Activated CD8-positive, alpha-beta memory T cell treated with anti-CD3 and anti-CD28 coated beads for 36 hours (primary cell): ENCODE measurements around the gene GRM2. TPM values are rescaled to one million over a fixed set of nuclear protein-coding genes. Genes with fewer than 3 reads are reported as not detected.

Experiments used
- CTCF ChIA-PET: fragments of 350-600 bp; sonication (Branson Sonifier 250); formaldehyde crosslinking; loops from one replicate; lab custom pipeline; 2021; ENCODE audit warnings: antibody characterized with exemption; lab: Charles Lee
- POLR2A ChIA-PET: fragments of 350-600 bp; sonication (Branson Sonifier 250); formaldehyde crosslinking; loops from one replicate; lab custom pipeline; 2021; ENCODE audit warnings: antibody characterized with exemption; lab: Charles Lee
- total RNA-seq, 2 experiments: library from RNA; stranded (reverse); gene quantifications; one replicate each; pipeline ENCODE4 v1.2.3, GENCODE V29; 2021

The GRM2 gene
- under 1 TPM; 0.11 to 0.23 TPM for total RNA-seq

DNA sequence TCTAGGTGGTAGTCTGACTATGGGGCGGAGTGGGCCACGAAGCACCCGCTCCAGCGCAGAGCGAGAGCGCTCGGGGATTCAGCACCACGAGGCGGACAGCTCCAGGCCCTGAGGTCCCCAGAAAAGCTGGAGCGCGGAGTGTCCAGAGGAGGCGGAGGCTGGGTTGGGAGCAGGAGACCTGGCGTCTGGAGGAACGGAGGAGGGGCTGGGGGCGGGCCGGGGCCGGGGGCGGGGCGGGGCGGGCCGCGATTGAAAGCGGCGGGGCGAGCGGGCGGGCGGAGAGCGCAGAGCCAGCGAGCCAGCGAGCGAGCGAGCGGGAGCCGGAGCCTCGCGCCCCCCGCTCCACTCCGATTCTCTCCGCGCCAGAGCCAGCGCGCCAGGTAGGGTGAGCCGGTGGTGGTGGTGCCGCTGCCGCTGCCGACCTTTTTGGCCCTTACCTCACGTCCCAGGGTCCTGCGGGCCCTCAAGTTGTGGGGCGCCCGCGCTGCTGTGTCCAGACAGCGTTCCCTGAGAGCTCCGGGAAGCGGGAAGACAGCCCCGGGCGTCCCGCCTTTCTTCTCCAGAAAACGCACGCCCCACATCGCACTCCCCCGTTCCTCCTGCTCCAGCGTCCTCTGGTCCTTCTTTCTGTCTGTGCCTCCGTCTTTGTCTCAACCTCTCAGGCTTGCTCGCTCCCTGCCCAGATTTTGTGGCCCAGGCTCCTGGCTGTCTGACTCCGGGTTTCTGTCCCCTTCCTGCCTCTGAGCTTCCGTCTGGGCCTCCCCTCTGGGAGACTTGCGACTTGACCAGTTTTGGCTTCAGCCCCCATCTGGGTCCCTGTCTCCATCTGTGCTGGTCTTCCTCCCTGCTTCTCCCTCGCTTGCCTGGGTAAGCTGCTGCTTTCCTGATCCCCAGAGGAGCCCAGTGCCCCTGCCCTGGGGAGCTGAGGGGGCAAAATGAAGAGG lies at the start of gene GRM2:
GRM2 (plus strand) TSS at position 281 of the 944 bp plus-strand sequence. CDS start 1,916 bp downstream, outside the sequence.
- CTCF ChIA-PET = interaction anchor here (1.0 kb wide), 1 partner anchor 13 kb away, joined by 3 read pairs; no protein-coding TSS in a partner anchor
- POLR2A ChIA-PET = interaction anchor here (0.6 kb wide), 1 partner anchor 186 kb away, joined by 3 read pairs; no protein-coding TSS in a partner anchor

- ChIA-PET CTCF (interaction anchor here (1.0 kb wide), 1 partner anchor 25 kb away, joined by 3 read pairs; no protein-coding TSS in a partner anchor), POLR2A (no interaction called here)
Measured at GRCh38 chr3:51657234-51657633, 49.6 kb upstream of the GRM2 start.

GRCh38 chr3:51659942-51660341 lies 46.9 kb upstream of the GRM2 start:
- POLR2A ChIA-PET = no interaction called here
- CTCF ChIA-PET = no interaction called here

DNA sequence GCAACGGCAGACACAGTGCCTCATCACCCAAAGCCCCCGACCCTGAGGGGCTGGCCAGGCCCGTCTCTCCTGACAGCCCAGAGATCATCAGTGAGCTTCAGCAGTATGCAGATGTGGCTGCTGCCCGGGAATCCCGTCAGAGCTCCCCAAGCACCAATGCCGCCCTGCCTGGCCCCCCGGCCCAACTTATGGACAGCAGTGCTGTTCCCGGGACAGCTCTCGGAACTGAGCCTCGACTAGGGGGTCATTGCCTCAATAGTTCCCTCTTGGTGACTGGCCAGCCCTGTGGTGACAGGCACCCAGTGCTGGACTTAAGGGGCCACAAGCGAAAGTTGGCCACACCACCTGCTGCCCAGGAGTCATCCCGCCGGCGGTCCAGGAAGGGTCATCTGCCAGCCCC lies 44.4 kb upstream of the GRM2 start:
- POLR2A ChIA-PET = no interaction called here
- CTCF ChIA-PET = interaction anchor here (0.9 to 1.5 kb wide), 2 partner anchors 20 to 22 kb away, joined by 3 read pairs; no protein-coding TSS in a partner anchor

DNA sequence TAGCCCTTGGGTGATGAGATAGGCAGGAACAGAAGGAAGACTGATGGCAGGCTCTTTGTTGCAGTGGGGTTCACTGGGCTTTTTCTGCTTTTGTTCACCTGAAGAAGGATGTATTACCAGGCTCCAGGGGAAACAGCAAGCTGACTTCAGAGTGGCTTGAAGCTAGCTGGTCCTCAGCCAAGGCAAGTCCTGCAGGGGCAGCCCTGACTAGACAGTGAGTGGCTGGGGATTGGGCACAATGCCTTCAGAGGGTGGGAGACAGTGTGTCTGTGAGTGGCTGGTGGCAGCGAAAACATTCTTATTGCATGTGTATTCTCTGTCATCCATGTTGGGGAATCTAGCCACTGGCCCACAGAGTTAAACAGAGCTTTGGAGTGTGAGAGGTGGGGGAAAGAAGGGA lies 38.1 kb upstream of the GRM2 start:
- POLR2A ChIA-PET = interaction anchor here (2.3 kb wide), 1 partner anchor 169 kb away, joined by 12 read pairs; the partner anchor contains the start of gene DCAF1
- CTCF ChIA-PET = interaction anchor here (1.1 to 7.1 kb wide), 7 partner anchors 10 to 167 kb away, joined by 3 to 58 read pairs (median 6); partner anchors contain the start of gene DCAF1

DNA sequence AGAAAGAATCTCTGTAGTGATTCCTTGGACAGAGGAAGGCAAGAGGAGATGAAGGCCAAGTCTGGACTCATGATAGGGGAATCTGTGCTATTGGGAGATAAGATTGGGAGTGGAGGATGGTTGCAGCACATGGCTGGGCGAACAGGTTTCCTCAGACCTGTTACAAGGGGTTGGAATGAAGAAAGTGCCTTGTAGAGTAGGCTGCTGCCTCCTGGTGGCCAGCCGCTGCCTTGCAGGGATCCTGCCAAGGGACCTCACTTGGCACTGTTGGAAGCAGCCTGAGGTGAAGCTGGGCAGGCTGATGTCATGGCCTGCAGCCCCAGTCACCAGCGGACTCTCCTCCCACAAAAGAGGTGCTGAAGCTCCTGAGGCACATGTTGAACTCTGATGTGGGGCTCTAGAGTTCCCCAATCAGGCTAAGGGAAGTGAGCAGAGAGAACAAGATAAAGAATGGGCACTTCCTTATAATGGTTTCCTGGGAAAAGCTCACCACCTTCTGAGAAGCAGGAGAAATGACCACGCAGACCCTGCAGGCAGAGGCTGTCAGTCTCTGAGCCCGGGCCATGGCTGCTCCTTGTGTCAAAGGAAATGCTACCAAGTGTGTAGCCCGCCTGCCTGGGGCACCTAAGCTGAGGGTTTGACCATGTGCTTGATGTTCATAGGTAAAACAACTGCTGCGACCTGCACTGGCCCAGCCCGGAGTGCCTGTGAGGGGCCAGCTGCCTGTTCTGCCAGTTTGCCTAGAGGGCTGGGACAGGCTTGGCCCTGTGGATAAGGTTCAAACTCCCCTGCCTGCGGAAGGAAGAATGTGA lies 37.4 kb upstream of the GRM2 start:
- CTCF ChIA-PET = interaction anchor here (0.8 to 7.1 kb wide), 12 partner anchors 9 to 279 kb away, joined by 3 to 58 read pairs (median 4); partner anchors contain the start of gene DCAF1
- POLR2A ChIA-PET = interaction anchor here (2.3 kb wide), 1 partner anchor 170 kb away, joined by 12 read pairs; the partner anchor contains the start of gene DCAF1

- ChIA-PET POLR2A (interaction anchor here (0.6 to 2.3 kb wide), 3 partner anchors 16 to 190 kb away, joined by 3 to 12 read pairs (median 4); partner anchors contain the start of gene DCAF1), CTCF (interaction anchor here (0.6 to 7.1 kb wide), 10 partner anchors 9 to 280 kb away, joined by 3 to 58 read pairs (median 4); partner anchors contain the start of gene DCAF1)
Measured at GRCh38 chr3:51670053-51670822, 36.6 kb upstream of the GRM2 start.

- POLR2A ChIA-PET = interaction anchor here (0.6 to 3.5 kb wide), 5 partner anchors 10 to 191 kb away, joined by 3 to 35 read pairs (median 11); partner anchors contain the start of gene DCAF1
- CTCF ChIA-PET = interaction anchor here (0.6 to 7.1 kb wide), 9 partner anchors 8 to 253 kb away, joined by 3 to 58 read pairs (median 5); partner anchors contain the start of gene DCAF1
Measured at GRCh38 chr3:51670823-51671733, 35.8 kb upstream of the GRM2 start, which contains the start of gene TEX264. Gene TEX264, plus strand, starts transcription at chr3:51671252. Its CDS starts 3,053 bp downstream, at chr3:51674305.

GRCh38 chr3:51671734-51672475 lies 35.0 kb upstream of the GRM2 start:
- ChIA-PET POLR2A (interaction anchor here (2.0 to 3.5 kb wide), 2 partner anchors 9 to 172 kb away, joined by 11 to 35 read pairs; partner anchors contain the start of gene DCAF1), CTCF (interaction anchor here (0.6 to 7.1 kb wide), 6 partner anchors 11 to 237 kb away, joined by 3 to 58 read pairs (median 4); no protein-coding TSS in a partner anchor)

GRCh38 chr3:51673181-51673801 lies 33.6 kb upstream of the GRM2 start:
- POLR2A ChIA-PET = interaction anchor here (0.6 to 3.5 kb wide), 3 partner anchors 8 to 310 kb away, joined by 3 to 35 read pairs (median 11); partner anchors contain the start of gene DCAF1
- CTCF ChIA-PET = interaction anchor here (1.0 to 7.1 kb wide), 4 partner anchors 9 to 172 kb away, joined by 5 to 58 read pairs (median 11); partner anchors contain the start of gene DCAF1

DNA sequence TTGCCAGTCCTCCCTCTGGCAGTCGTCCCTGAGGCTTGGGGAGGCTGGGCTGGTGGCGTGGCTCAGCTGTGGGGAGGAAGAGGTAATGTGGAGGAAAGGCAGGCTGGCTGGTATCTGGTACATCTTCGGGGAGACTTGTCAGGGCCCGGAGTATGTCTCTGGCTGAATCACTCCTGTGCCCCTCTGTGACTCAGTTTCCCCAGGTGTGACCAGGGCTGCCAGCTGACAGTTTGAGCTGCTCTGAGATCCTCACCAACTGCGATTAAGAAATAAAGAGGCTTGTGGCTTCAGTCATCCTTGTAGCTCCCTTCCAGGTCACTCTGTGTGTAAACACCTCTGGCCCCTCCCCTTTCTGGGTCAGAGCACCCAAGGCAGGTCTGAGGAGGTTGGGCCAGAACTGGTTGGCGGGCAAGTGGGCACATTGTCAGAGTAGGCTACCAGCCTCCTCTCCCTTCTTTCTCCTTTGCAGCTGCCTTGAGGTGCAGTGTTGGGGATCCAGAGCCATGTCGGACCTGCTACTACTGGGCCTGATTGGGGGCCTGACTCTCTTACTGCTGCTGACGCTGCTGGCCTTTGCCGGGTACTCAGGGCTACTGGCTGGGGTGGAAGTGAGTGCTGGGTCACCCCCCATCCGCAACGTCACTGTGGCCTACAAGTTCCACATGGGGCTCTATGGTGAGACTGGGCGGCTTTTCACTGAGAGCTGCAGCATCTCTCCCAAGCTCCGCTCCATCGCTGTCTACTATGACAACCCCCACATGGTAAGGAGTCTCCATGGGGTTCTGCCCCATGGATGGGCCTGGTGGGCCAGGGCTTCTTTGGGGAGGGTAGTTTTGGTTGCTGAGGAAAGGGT lies 32.8 kb upstream of the GRM2 start:
- ChIA-PET CTCF (interaction anchor here (1.0 to 3.6 kb wide), 2 partner anchors 45 to 173 kb away, joined by 5 to 17 read pairs; partner anchors contain the start of gene DCAF1), POLR2A (interaction anchor here (0.6 to 3.5 kb wide), 3 partner anchors 32 to 309 kb away, joined by 3 to 35 read pairs (median 3); partner anchors contain the start of gene DCAF1)

- ChIA-PET POLR2A (interaction anchor here (0.5 to 1.3 kb wide), 2 partner anchors 176 to 189 kb away, joined by 4 to 9 read pairs; partner anchors contain the start of gene DCAF1), CTCF (interaction anchor here (3.6 kb wide), 1 partner anchor 174 kb away, joined by 17 read pairs; the partner anchor contains the start of gene DCAF1)
Measured at GRCh38 chr3:51675201-51675611, 31.7 kb upstream of the GRM2 start.

DNA sequence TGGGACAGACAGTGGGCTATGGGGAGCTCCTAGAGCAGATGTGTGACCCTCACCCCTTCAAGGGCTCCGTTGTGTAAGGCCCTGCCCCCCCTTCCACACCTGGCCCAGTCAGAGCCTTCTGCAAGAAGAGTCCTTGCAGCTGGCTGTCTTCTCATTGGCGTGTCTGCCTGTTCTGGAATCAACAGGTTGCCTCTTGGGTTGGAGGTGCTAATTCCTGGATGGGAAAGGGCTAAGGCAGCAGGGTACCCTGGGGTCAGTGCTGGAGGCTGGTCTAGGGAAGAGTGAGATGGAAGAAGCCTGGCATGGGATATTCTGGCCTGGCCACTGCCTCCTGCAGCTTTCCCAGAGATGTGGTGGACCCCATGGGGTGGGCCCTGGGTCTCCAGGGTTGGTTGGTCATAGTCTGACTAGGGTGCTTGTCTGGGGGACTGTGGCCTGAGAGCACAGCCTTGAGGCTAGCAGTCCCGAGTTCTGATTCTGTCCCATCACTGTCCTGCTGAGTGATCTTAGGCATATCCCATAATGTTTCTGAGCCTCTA lies 30.7 kb upstream of the GRM2 start:
- ChIA-PET POLR2A (interaction anchor here (1.3 kb wide), 1 partner anchor 177 kb away, joined by 9 read pairs; the partner anchor contains the start of gene DCAF1), CTCF (interaction anchor here (3.6 kb wide), 1 partner anchor 175 kb away, joined by 17 read pairs; the partner anchor contains the start of gene DCAF1)
